ENCODE measurements around the gene ITGBL1.

- TF ChIP-seq EZH2phosphoT487 (IDR thresholded peaks at IDR 0.05; ENCODE audit: insufficient read depth, low read depth): no peak
- TF ChIP-seq EZH2 (IDR thresholded peaks at IDR 0.05; ENCODE audit: insufficient read depth, poor library complexity, severe bottlenecking): no peak
These were observed 34.4 kb downstream of the ITGBL1 start for GRCh38 chr13:101486708-101487437.
